ENCODE results near the gene RASSF3. TPM values are rescaled to one million over a fixed set of nuclear protein-coding genes. Genes with fewer than 3 reads are reported as not detected.

Gene RASSF3

DNA sequence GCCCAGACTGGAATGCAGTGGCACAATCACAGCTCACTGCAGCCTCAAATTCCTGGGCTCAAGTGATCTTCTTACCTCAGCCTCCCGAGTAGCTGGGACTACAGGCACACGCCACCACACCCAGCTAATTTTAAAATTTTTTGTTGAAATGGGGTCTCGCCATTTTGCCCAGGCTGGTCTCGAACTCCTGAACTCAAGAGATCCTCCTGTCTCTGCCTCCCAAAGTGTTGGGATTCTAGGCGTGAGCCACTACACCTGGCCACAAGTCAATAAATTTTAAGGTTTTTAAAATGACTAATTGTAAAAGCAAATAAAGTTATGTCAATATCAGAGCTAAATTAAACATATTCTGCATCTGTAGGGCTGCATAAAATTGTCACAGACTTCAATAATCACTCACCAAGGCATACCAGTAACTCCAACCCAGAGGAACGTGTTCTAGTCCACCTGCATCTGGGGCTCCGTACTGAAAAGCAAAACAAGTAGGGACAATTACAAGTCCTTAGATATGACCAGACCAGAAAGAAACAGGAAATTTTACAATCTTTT, 135.0 kb downstream of the RASSF3 start:
- no peak overlapping the region for H3K4me2 ChIP-seq (ENCODE audit: low read length)
- H3K36me3 ChIP-seq (ENCODE audit: insufficient read depth, low read length) = peaks cover 33% of the 10 kb centered on the region
- no peak overlapping the region for H3K9ac ChIP-seq (ENCODE audit: low read depth, low read length)
- H3K4me3 ChIP-seq (ENCODE audit: low read length) = no peak overlapping the region
- H3K27me3 ChIP-seq (ENCODE audit: control insufficient read depth, insufficient read depth, low read length) = no peaks in the 10 kb centered on the region
- no peaks in the 10 kb centered on the region for H3K9me3 ChIP-seq (replicated peaks; ENCODE audit: low read length)
- H3K4me1 ChIP-seq (ENCODE audit: control insufficient read depth, insufficient read depth, low read length) = peaks cover 35% of the 10 kb centered on the region

DNA sequence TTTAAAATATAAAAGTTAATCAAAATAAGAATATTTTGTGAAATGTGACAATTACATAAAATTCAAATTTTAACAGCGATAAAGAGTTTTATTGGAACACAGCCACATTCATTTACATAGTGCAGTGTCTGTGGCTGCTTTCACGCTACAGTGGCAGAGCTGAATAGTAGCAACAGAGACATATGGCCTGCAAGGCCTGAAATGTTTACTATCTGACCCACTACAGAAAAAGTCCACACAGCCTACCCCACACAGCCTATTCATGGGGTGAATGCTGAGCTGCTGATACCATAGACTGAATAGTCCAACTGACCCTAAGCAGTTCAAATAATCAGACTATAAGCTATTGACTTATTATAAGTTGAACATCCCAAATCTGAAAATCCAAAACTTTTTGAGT, 135.7 kb downstream of the RASSF3 start:
- H3K4me2 ChIP-seq (ENCODE audit: low read length) = no peak overlapping the region
- peaks cover 35% of the 10 kb centered on the region for H3K4me1 ChIP-seq (ENCODE audit: control insufficient read depth, insufficient read depth, low read length)
- H3K9me3 ChIP-seq (replicated peaks; ENCODE audit: low read length) = no peaks in the 10 kb centered on the region
- no peaks in the 10 kb centered on the region for H3K27me3 ChIP-seq (ENCODE audit: control insufficient read depth, insufficient read depth, low read length)
- H3K4me3 ChIP-seq (ENCODE audit: low read length) = no peak overlapping the region
- H3K36me3 ChIP-seq (ENCODE audit: insufficient read depth, low read length) = peaks cover 37% of the 10 kb centered on the region
- H3K9ac ChIP-seq (ENCODE audit: low read depth, low read length) = no peak overlapping the region

DNA sequence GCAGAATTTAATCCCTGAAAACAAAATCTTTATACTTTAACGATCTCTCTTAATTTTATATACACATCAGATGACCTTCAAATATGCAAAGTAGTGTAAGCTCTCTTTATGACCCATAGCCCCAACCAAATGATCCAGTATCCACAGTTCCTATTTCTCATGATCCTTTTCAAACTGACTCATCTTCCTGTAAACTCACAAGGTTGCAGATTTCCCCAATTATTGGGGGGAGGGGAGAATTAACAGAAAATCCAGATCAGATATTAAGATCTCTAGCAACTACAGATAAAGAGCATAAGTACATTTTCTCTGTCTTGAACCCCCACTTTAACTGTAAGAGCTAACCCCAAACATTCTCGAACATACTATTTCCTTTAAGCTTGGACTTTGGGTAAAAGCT, 136.4 kb downstream of the RASSF3 start:
- Histone ChIP-seq H3K9ac (ENCODE audit: low read depth, low read length) (no peak overlapping the region), H3K4me1 (ENCODE audit: control insufficient read depth, insufficient read depth, low read length) (peaks cover 35% of the 10 kb centered on the region), H3K4me3 (ENCODE audit: low read length) (no peak overlapping the region)

More for the DNA sequence above, 136.4 kb downstream of the RASSF3 start:
- Histone ChIP-seq H3K36me3 (ENCODE audit: insufficient read depth, low read length) (peaks cover 32% of the 10 kb centered on the region), H3K27me3 (ENCODE audit: control insufficient read depth, insufficient read depth, low read length) (no peaks in the 10 kb centered on the region), H3K4me2 (ENCODE audit: low read length) (peak overlapping the region; percentile 38), H3K9me3 (replicated peaks; ENCODE audit: low read length) (no peaks in the 10 kb centered on the region)

Small RNA genes within 50 kb of the gene (small RNA-seq; reads per million reads assigned to genes)
- gene MIR548C (not detected), gene MIR548Z (not detected), gene RF00137 (not detected)
